ENCODE data around the gene ADRA2B. TPM values are rescaled to one million over a fixed set of nuclear protein-coding genes. Genes with fewer than 3 reads are reported as not detected.
A peak's percentile ranks its signal among the peaks of the same experiment; 100 is the strongest.

The ADRA2B gene
- total and polyA plus RNA-seq, 8 donors, result 0.04 to 1.5 (median 0.34) TPM

- no peaks in the 10 kb centered on the region for H3K9me3 ChIP-seq
- 70 to 82% methylated on average over 11 of the region's 11 CpGs for WGBS, 2 donors
- TF ChIP-seq, protein P1, sequence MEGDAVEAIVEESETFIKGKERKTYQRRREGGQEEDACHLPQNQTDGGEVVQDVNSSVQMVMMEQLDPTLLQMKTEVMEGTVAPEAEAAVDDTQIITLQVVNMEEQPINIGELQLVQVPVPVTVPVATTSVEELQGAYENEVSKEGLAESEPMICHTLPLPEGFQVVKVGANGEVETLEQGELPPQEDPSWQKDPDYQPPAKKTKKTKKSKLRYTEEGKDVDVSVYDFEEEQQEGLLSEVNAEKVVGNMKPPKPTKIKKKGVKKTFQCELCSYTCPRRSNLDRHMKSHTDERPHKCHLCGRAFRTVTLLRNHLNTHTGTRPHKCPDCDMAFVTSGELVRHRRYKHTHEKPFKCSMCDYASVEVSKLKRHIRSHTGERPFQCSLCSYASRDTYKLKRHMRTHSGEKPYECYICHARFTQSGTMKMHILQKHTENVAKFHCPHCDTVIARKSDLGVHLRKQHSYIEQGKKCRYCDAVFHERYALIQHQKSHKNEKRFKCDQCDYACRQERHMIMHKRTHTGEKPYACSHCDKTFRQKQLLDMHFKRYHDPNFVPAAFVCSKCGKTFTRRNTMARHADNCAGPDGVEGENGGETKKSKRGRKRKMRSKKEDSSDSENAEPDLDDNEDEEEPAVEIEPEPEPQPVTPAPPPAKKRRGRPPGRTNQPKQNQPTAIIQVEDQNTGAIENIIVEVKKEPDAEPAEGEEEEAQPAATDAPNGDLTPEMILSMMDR (IDR thresholded peaks at IDR 0.05), result no peak
- H3K27ac ChIP-seq, result no peak overlapping the region
- H3K36me3 ChIP-seq, result no peaks in the 10 kb centered on the region
- peak in 2 of 6 donors; percentile 5 to 37 for DNase-seq
- no peaks in the 10 kb centered on the region for H3K4me1 ChIP-seq
- no peak for ATAC-seq
- H3K27me3 ChIP-seq, result no peaks in the 10 kb centered on the region
- no peak for FAIRE-seq
- intact Hi-C loops (cut with DNase I), result no loop called here
- no peak overlapping the region for H3K4me3 ChIP-seq
Measured at GRCh38 chr2:96098900-96099590, 17.3 kb downstream of the ADRA2B start.

DNA sequence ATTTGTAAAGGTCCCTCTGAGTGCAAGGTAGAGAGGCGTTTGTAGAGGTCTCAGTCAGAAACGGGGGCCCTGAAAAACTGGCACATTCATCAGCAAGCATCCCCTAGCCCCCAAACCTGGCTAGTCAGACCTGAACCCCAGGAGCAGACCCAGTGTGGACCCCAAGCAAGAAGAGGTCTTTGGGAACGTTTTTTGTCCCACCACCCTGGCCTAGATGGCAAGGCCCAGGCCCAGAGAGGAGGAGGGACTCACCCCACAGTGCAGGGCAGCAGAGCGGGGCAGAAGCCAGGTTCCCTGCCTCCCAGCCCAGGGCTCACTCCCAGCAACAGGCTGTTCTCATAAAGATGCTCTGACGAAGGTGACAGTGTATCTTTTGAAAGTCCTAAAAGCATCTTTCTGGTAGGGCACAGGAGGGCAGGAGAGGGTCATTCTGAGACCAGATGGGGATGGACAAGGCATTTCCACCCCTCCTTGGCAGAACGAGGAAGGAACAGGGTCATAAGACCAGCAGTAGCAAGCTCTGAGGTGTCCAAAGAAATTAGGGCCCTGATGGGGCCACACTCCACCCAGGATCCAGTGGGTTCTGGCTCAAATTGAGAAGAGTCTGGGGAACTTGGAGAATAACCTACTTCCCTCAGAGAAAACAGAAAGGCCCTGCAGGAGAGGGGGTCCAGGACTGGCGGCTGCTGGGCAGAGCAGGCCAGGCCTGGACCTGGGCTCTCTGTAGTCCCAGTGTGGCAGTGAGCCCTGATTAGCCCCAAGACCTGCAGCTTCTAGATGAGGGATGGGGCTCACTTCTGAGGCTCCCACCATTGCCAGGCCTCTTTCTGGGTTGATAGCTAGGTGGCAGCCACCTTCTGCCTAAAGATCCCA, 18.2 kb downstream of the ADRA2B start:
- Histone ChIP-seq H3K27ac (no peak overlapping the region), H3K4me1 (no peaks in the 10 kb centered on the region), H3K27me3 (no peaks in the 10 kb centered on the region), H3K9me3 (no peaks in the 10 kb centered on the region), H3K36me3 (no peaks in the 10 kb centered on the region), H3K4me3 (no peak overlapping the region)
- DNase-seq (peak in 1 of 6 donors; percentile 2), ATAC-seq (no peak), FAIRE-seq (no peak)
- TF ChIP-seq, protein P1 (IDR thresholded peaks at IDR 0.05), result no peak
- WGBS, 2 donors, result 53 to 67% methylated on average over 7 of the region's 7 CpGs
- intact Hi-C loops (cut with DNase I), result no loop called here

DNA sequence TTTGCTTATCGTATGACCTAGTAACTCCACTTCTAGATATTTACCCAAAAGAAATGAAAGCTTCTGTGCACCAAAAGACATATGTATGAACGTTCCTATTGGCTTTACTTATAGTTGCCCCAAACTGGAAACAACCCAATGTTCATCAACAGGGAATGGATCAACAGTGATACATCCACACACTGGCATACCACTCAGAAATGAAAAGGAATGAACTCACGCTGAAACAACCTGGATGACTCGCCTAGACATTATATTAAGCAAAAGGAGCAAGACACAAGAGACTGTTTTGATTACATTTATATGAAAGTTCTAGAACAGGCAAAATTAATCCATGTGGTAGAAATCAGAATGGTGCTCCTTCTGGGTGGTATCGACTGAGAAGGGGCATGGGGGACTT, 18.9 kb downstream of the ADRA2B start:
- Histone ChIP-seq H3K27ac (no peak overlapping the region), H3K4me1 (no peaks in the 10 kb centered on the region), H3K27me3 (no peaks in the 10 kb centered on the region), H3K4me3 (no peak overlapping the region), H3K36me3 (no peaks in the 10 kb centered on the region), H3K9me3 (no peaks in the 10 kb centered on the region)
- DNase-seq (no peak), FAIRE-seq (no peak), ATAC-seq (no peak)
- TF ChIP-seq, protein P1 (IDR thresholded peaks at IDR 0.05), result no peak
- intact Hi-C loops (cut with DNase I), result no loop called here
- WGBS, 2 donors, result 68 to 84% methylated on average over 5 of the region's 5 CpGs

- 59 to 63% methylated on average over 7 of the region's 7 CpGs for WGBS, 2 donors
- no peaks in the 10 kb centered on the region for H3K27me3 ChIP-seq
- no peak for DNase-seq
Measured at GRCh38 chr2:96095116-96095636, 21.2 kb downstream of the ADRA2B start.

More at GRCh38 chr2:96095116-96095636, 21.2 kb downstream of the ADRA2B start:
- Histone ChIP-seq H3K9me3 (no peaks in the 10 kb centered on the region), H3K4me3 (no peak overlapping the region), H3K4me1 (peaks cover 0 to 6% (median 0%) of the 10 kb centered on the region in 3 donors), H3K36me3 (no peaks in the 10 kb centered on the region), H3K27ac (no peak overlapping the region)
- ATAC-seq (no peak), FAIRE-seq (no peak)
- TF ChIP-seq, protein P1 (IDR thresholded peaks at IDR 0.05), result no peak
- intact Hi-C loops (cut with DNase I), result no loop called here

Data from pancreas (tissue), 10 donors.